Common myeloid progenitor, CD34-positive (primary cell): ENCODE measurements around the gene MAP3K20.

Experiments used
- CTCF ChIA-PET: fragments of 350-600 bp; sonication (Branson Sonifier 250); formaldehyde crosslinking; loops from one replicate; lab custom pipeline; 2021; ENCODE audit warnings: antibody characterized with exemption; lab: Charles Lee
- POLR2A ChIA-PET: fragments of 350-600 bp; sonication (Branson Sonifier 250); formaldehyde crosslinking; loops from one replicate; lab custom pipeline; 2021; ENCODE audit warnings: antibody characterized with exemption; lab: Charles Lee
- DNase-seq, 3 donors: peaks; one replicate each; pipeline versions ENCODE4 v3.0.0 to v3.0.0-alpha.2; 2013
- H3K27ac ChIP-seq, 2 experiments: 1 replicate in 1 of 2; 2 replicates in 1 of 2; pipeline ENCODE4 v1.7.0; 2013; ENCODE audit warnings: inconsistent platforms in 2 of 2, low read length in 2 of 2, mild to moderate bottlenecking in 2 of 2, low read depth in 1 of 2, moderate library complexity in 1 of 2; ENCODE audit not compliant: severe bottlenecking in 2 of 2, insufficient read depth in 1 of 2, poor library complexity in 1 of 2
- H3K27me3 ChIP-seq, 5 experiments: replicated peaks in 2 of 5; 1 replicate in 3 of 5; 2 replicates in 2 of 5; pipeline versions ENCODE4 v1.6.1 to v1.7.0; 2013; ENCODE audit warnings: low read length in 4 of 5, mild to moderate bottlenecking in 2 of 5, moderate library complexity in 2 of 5, inconsistent platforms in 1 of 5; ENCODE audit not compliant: insufficient read depth in 5 of 5, control insufficient read depth in 4 of 5
- H3K36me3 ChIP-seq, 4 experiments: 1 replicate in 2 of 4; 2 replicates in 2 of 4; pipeline versions ENCODE4 v1.6.1 to v1.7.0; 2013; ENCODE audit warnings: low read length in 3 of 4, control low read depth in 1 of 4, mild to moderate bottlenecking in 1 of 4; ENCODE audit not compliant: control insufficient read depth in 4 of 4, insufficient read depth in 4 of 4
- H3K4me1 ChIP-seq, 4 experiments: 1 replicate in 3 of 4; 2 replicates in 1 of 4; pipeline versions ENCODE4 v1.6.1 to v1.7.1; 2013; ENCODE audit warnings: low read length in 3 of 4, mild to moderate bottlenecking in 3 of 4, control low read depth in 1 of 4, inconsistent platforms in 1 of 4, moderate library complexity in 1 of 4; ENCODE audit not compliant: control insufficient read depth in 4 of 4, insufficient read depth in 4 of 4; ENCODE audit errors: control extremely low read depth in 1 of 4
- H3K4me3 ChIP-seq, 7 experiments: 1 replicate in 4 of 7; 2 replicates in 3 of 7; pipeline versions ENCODE4 v1.5.1 to v1.7.0; 2013; ENCODE audit warnings: mild to moderate bottlenecking in 7 of 7, low read length in 6 of 7, moderate library complexity in 6 of 7, inconsistent platforms in 2 of 7, low read depth in 2 of 7, control low read depth in 1 of 7; ENCODE audit not compliant: insufficient read depth in 4 of 7, control insufficient read depth in 1 of 7; ENCODE audit errors: extremely low read depth in 1 of 7
- H3K9me3 ChIP-seq, 5 experiments: 1 replicate in 4 of 5; 2 replicates in 1 of 5; pipeline versions ENCODE4 v1.6.1 to v1.7.1; 2013; ENCODE audit warnings: low read length in 4 of 5, mild to moderate bottlenecking in 2 of 5, inconsistent platforms in 1 of 5, low read depth in 1 of 5, moderate library complexity in 1 of 5; ENCODE audit not compliant: control insufficient read depth in 4 of 5, insufficient read depth in 2 of 5; ENCODE audit errors: control extremely low read depth in 1 of 5
- WGBS: methylation state at CpG from one replicate; pipeline ENCODE4 v1.1.5; 2013; ENCODE audit not compliant: insufficient coverage; 5-methylcytosine and 5-hydroxymethylcytosine counted together

The MAP3K20 gene

DNA sequence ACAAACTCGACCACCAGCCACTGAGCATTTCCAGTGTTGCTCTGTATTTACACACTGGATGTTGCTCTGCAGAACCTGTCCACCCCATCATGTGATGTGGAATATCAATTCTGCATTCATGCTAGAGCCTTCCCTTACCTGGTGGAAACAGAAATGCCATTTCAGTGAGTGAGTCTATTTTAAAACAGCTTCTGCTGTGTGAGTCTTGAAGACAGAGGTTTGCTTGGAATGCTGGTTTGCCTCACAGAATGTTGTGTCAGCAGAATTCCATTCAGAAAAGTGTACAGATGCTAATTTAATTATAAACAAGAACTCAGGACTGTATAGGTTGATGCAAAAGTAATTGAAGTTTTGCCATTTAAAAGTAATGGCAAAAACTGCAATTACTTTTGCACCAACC is 118.3 kb downstream of the MAP3K20 start:
- no peaks in the 10 kb centered on the region for H3K27me3 ChIP-seq
- H3K4me3 ChIP-seq, result no peak overlapping the region
- no peak for DNase-seq
- no peaks in the 10 kb centered on the region for H3K9me3 ChIP-seq
- POLR2A ChIA-PET, result no interaction called here
- H3K36me3 ChIP-seq, result peaks cover 15 to 48% (median 22%) of the 10 kb centered on the region in 4 experiments
- CTCF ChIA-PET, result interaction anchor here (0.9 kb wide), 1 partner anchor 9 kb away, joined by 5 read pairs; no protein-coding TSS in a partner anchor
- 100% methylated on average over 1 of the region's 1 CpG for WGBS
- no peak overlapping the region for H3K27ac ChIP-seq
- H3K4me1 ChIP-seq, result no peaks in the 10 kb centered on the region

DNA sequence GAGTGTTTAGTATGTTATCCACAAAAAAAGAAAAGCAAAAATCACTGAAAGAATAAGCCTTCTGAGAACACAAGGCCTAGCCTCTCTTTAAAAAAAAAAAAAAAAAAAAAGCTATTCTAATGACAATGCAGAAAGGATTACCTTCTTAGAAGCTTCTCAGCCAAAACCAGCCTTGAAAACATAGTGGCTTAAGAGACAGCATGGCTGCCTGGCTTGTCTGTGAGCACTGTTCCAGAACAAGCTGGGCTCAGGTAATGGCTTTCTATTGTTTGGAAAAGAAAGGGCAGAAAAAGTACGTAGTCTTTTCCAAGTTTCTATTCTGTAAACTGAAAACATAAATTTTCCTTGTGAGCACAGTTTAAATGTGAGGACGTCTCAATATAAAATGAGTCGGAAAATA is 119.5 kb downstream of the MAP3K20 start:
- H3K4me1 ChIP-seq, result no peaks in the 10 kb centered on the region
- H3K4me3 ChIP-seq, result no peak overlapping the region
- peaks cover 15 to 49% (median 24%) of the 10 kb centered on the region in 4 experiments for H3K36me3 ChIP-seq
- DNase-seq, result no peak
- CTCF ChIA-PET, result interaction anchor here (1.0 kb wide), 1 partner anchor 24 kb away, joined by 3 read pairs; no protein-coding TSS in a partner anchor
- H3K9me3 ChIP-seq, result no peaks in the 10 kb centered on the region
- 100% methylated on average over 1 of the region's 3 CpGs for whole genome bisulfite sequencing
- H3K27me3 ChIP-seq, result no peaks in the 10 kb centered on the region
- POLR2A ChIA-PET, result no interaction called here
- no peak overlapping the region for H3K27ac ChIP-seq

DNA sequence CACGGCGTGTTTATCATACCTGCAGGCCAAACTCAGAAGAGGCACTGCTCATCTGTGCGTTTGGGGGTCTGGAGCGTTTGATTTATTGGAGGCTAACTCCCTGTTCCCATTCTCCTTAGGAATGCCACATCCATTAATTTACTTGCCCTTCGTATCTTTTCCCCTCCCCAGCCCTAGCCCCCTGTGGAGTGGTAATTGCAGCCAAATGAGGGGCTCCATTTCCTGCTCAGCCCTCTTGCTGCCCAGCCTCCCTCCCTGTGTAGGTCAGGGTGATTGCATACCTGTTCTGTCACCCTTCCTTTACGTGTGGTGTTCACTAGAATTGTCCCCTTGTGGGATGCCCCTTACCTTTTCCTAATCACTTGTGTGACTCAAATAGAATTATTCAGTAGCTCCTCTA is 120.4 kb downstream of the MAP3K20 start:
- Histone ChIP-seq H3K4me1 (no peaks in the 10 kb centered on the region), H3K36me3 (peaks cover 13 to 44% (median 20%) of the 10 kb centered on the region in 4 experiments), H3K27ac (no peak overlapping the region), H3K9me3 (no peaks in the 10 kb centered on the region), H3K4me3 (no peak overlapping the region), H3K27me3 (no peaks in the 10 kb centered on the region)
- 96% methylated on average over 6 of the region's 6 CpGs for whole genome bisulfite sequencing
- ChIA-PET CTCF (no interaction called here), POLR2A (no interaction called here)
- DNase-seq, result no peak

DNA sequence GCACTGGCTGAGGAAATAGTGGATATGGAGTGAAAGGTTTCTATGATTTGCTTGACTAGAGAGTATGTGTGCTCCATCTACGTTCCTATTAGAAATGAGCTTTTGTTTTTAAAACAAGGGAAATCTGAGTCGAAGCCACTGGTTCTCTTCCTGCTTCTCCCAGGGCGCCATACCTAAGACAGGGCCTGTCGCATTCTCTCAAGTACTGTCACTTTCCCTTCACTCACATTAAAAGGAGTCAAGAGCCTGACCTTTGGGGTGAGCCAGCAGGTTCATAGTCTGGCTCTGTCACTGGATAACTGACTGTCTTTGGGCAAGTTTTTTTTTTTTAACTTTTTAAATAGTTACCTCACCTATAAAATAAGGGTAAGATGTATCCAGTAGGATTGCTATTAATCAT is 121.0 kb downstream of the MAP3K20 start:
- H3K9me3 ChIP-seq, result no peaks in the 10 kb centered on the region
- no peak for DNase-seq
- ChIA-PET CTCF (no interaction called here), POLR2A (no interaction called here)
- 95% methylated on average over 3 of the region's 4 CpGs for WGBS
- H3K4me1 ChIP-seq, result no peaks in the 10 kb centered on the region
- no peak overlapping the region for H3K27ac ChIP-seq
- peaks cover 9 to 38% (median 15%) of the 10 kb centered on the region in 4 experiments for H3K36me3 ChIP-seq
- H3K4me3 ChIP-seq, result no peak overlapping the region
- no peaks in the 10 kb centered on the region for H3K27me3 ChIP-seq

DNA sequence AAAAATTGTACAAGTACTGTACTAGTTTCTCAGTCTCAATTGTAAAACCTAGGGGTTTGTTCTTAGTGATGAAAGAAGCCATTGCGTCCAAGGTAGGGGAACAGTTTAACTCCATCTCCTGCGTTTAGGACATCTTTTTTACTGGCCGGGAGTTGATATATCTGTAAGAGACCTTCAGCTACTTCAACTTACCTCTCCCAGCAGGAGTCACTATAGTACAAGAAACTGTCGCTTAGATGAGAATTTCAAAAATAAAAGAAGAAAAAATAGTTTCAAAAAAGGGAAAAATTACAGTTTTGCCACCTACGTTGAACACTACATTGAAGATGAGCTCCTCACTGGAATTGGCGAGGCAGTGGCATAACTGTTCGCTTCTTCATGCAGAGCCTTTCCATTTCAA is 122.7 kb downstream of the MAP3K20 start:
- WGBS, result 100% methylated on average over 5 of the region's 7 CpGs
- no peak overlapping the region for H3K27ac ChIP-seq

DNA sequence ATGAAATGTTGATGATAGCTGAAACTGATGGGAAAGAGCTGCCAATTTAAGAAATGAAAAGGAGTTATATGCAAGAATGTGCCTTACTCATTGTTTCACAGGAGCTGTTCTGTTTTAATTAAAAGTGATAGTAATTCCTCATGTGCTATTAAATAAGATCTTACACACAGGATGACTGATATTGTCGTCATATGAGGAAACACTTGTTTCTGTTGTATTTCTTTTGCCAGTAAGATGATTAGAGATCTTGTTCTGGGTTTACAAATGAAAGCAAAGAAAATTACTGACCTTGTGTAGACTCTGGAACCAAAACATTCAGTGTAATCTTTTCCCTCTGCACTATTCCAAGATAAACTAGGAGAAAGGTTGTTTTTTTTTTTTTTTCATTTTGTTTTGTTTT is 123.6 kb downstream of the MAP3K20 start:
- Histone ChIP-seq H3K4me1 (no peaks in the 10 kb centered on the region), H3K4me3 (no peak overlapping the region), H3K9me3 (peaks cover 0 to 1% (median 0%) of the 10 kb centered on the region in 5 experiments), H3K27me3 (no peaks in the 10 kb centered on the region), H3K27ac (no peak overlapping the region), H3K36me3 (peaks cover 7 to 34% (median 15%) of the 10 kb centered on the region in 4 experiments)
- POLR2A ChIA-PET, result no interaction called here
- WGBS, result 100% methylated on average over 1 of the region's 1 CpG
- no peak for DNase-seq
- CTCF ChIA-PET, result interaction anchor here (0.8 kb wide), 1 partner anchor 11 kb away, joined by 3 read pairs; no protein-coding TSS in a partner anchor

More for the DNA sequence above, 122.7 kb downstream of the MAP3K20 start:
- H3K36me3 ChIP-seq, result peaks cover 9 to 36% (median 12%) of the 10 kb centered on the region in 4 experiments
- CTCF ChIA-PET, result no interaction called here
- no peaks in the 10 kb centered on the region for H3K4me1 ChIP-seq
- no peaks in the 10 kb centered on the region for H3K9me3 ChIP-seq
- H3K27me3 ChIP-seq, result no peaks in the 10 kb centered on the region
- H3K4me3 ChIP-seq, result no peak overlapping the region
- DNase-seq, result no peak
- POLR2A ChIA-PET, result no interaction called here

- Histone ChIP-seq H3K36me3 (peaks cover 4 to 26% (median 15%) of the 10 kb centered on the region in 4 experiments), H3K4me1 (no peaks in the 10 kb centered on the region), H3K4me3 (no peak overlapping the region), H3K27ac (no peak overlapping the region), H3K27me3 (no peaks in the 10 kb centered on the region), H3K9me3 (peaks cover 0 to 1% (median 0%) of the 10 kb centered on the region in 5 experiments)
- DNase-seq, result no peak
- CTCF ChIA-PET, result interaction anchor here (18.6 kb wide), 1 partner anchor 176 kb away, joined by 318 read pairs; no protein-coding TSS in a partner anchor
- 100% methylated on average over 2 of the region's 2 CpGs for WGBS
- POLR2A ChIA-PET, result no interaction called here
These were observed 126.9 kb downstream of the MAP3K20 start for GRCh38 chr2:173202570-173202969.
